Coronary artery (tissue), 2 donors: ENCODE results near the gene IER5.
A peak's percentile ranks its signal among the peaks of the same experiment; 100 is the strongest.
"Not testable (repeated sequence)": the region's sequence is repeated elsewhere in the genome, so short reads cannot be mapped to it uniquely, and the experiment has no call there.

Source experiments
- DNase-seq: peaks from one replicate; pipeline ENCODE4 v3.0.0-alpha.2; 2017; ENCODE audit warnings: low spot score
- H3K27ac ChIP-seq, 2 donors: fragments of 200-600 bp; sonication (generic); one replicate each; pipeline ENCODE4 v1.5.1; 2016 to 2019
- H3K4me3 ChIP-seq: fragments of 200-600 bp; sonication (generic); 2 replicates; pipeline ENCODE4 v1.5.1; 2016; ENCODE audit warnings: mild to moderate bottlenecking, moderate library complexity
- TF ChIP-seq, protein P1 (sequence below): fragments of 200-600 bp; sonication (generic); IDR thresholded peaks from one replicate; pipeline ENCODE4 v1.5.1; 2019; ENCODE audit warnings: antibody characterized with exemption

The IER5 gene

DNA sequence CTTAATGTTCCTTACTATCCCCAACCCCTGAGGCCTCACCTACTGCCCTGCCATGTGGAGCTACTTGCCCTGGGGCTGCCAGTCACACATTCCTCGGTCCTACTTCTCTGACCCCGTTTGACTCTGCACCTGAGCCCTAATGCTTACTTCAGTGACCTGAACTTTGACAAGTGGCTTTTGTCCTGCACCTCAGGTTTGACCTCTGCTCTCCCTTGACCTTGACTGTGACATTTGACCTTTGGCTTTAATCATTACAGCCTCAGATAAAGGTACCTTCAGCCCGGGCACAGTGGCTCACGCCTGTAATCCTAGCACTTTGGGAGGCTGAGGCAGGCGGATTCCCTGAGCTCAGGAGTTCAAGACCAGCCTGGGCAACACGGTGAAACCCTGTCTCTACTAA, 31.9 kb upstream of the IER5 start:
- peak overlapping the region in 1 of 2 donors; percentile 1 for H3K27ac ChIP-seq

DNA sequence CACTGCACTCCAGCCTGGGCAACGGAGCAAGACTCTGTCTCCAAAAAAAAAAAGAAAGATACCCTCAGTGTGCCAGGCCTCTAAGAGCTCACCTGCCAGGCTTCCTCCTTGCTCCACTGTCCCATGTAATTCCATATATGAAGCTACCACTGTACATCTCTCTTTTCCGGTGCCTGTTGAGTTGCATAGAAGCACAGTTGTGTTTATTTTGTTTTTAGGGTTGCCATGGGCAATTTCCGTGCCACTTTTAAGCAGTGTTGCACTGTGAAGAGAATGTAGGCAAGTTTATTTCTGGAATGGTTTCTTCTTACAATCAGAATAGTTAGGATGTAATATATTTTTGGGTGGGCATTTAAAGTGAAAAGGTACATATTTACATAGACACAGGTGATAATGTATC, 31.4 kb upstream of the IER5 start:
- DNase-seq, result no peak
- H3K27ac ChIP-seq, result peak overlapping the region in 1 of 2 donors; percentile 1
- TF ChIP-seq, protein P1, sequence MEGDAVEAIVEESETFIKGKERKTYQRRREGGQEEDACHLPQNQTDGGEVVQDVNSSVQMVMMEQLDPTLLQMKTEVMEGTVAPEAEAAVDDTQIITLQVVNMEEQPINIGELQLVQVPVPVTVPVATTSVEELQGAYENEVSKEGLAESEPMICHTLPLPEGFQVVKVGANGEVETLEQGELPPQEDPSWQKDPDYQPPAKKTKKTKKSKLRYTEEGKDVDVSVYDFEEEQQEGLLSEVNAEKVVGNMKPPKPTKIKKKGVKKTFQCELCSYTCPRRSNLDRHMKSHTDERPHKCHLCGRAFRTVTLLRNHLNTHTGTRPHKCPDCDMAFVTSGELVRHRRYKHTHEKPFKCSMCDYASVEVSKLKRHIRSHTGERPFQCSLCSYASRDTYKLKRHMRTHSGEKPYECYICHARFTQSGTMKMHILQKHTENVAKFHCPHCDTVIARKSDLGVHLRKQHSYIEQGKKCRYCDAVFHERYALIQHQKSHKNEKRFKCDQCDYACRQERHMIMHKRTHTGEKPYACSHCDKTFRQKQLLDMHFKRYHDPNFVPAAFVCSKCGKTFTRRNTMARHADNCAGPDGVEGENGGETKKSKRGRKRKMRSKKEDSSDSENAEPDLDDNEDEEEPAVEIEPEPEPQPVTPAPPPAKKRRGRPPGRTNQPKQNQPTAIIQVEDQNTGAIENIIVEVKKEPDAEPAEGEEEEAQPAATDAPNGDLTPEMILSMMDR, result no peak

More for the DNA sequence above, 31.9 kb upstream of the IER5 start:
- no peak overlapping the region for H3K4me3 ChIP-seq
- DNase-seq, result no peak
- TF ChIP-seq, protein P1, result no peak

GRCh38 chr1:181059435-181059834, 29.1 kb upstream of the IER5 start:
- no peak for DNase-seq
- H3K4me3 ChIP-seq, result no peak overlapping the region
- TF ChIP-seq, protein P1, result no peak
- no peak overlapping the region for H3K27ac ChIP-seq

More for the DNA sequence above, 31.4 kb upstream of the IER5 start:
- H3K4me3 ChIP-seq, result no peak overlapping the region

DNA sequence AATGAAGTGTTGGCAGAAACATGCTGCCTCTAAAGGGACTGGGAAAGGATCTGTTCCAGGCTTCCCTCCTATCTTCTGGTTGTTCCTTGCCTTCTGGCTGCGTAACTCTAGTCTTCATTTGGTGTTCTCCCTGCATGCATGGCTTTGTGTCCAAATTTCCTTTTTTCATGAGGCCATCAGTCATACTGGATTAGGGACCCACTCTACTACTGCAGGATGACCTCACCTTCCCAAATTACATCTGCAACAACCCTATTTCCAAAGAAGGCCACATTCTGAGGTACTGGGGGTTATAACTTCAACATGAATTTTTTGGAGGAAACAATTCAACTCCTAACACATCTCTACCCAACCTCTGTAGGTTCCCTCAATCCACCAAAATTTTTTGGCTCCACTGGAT, 28.4 kb upstream of the IER5 start:
- TF ChIP-seq, protein P1, result no peak
- H3K4me3 ChIP-seq, result no peak overlapping the region
- DNase-seq, result no peak
- no peak overlapping the region for H3K27ac ChIP-seq

DNA sequence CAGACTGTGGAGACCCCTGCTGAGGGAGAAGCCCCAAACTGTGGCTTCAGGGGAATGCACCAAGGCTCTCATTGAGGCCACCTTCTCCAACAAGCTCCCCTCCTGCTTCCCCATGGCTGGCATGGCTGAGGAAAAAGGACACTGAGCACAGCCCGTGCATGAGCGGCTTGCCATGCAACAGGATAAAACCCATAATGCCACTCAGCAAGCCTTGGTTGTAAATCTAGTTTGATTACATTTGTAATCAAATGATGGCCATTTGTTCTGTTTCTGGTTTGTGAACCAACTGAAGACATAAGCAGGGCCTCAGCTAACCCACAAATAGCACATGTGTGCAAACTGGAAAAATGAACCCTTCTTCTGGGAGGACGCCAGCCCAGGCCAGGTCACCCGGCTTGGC, 27.6 kb upstream of the IER5 start:
- not testable (repeated sequence) for H3K27ac ChIP-seq, H3K4me3 ChIP-seq, DNase-seq

DNA sequence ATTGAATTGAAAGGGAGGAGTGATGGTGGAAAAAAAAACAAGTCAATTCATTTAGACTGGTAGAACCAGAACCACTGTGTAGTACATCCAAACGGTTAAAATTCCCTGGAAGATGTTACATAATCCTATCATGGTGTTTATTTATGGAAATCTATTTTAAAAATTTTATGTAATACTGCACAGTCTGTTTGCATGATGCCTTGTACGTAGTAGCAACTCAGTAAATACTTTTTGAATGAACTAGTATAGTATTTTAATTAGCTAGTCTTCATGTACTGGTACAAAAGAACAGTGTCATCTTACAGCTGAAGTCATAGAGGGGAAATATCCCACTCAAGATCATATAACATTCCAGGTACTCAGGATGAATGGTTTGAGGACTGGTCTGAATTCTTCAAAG, 27.0 kb upstream of the IER5 start:
- DNase-seq, result no peak
- TF ChIP-seq, protein P1, result no peak
- Histone ChIP-seq H3K27ac (peak overlapping the region in 1 of 2 donors; percentile 65), H3K4me3 (no peak overlapping the region)

GRCh38 chr1:181061891-181062835, 26.3 kb upstream of the IER5 start:
- peak overlapping the region in 1 of 2 donors; percentile 65 for H3K27ac ChIP-seq
- DNase-seq, result no peak
- TF ChIP-seq, protein P1, result no peak
- H3K4me3 ChIP-seq, result no peak overlapping the region
